Kidney epithelial cell (primary cell): ENCODE data around the gene OSGIN1. TPM values are rescaled to one million over a fixed set of nuclear protein-coding genes. Genes with fewer than 3 reads are reported as not detected.
"Not testable (repeated sequence)": the region's sequence is repeated elsewhere in the genome, so short reads cannot be mapped to it uniquely, and the experiment has no call there.

Experiments
- DNase-seq: peaks from one replicate; pipeline ENCODE4 v3.0.0-alpha.2; 2010; ENCODE audit warnings: low read depth
- H3K27me3 ChIP-seq: 2 replicates; pipeline ENCODE4 v1.6.0; 2011; ENCODE audit warnings: low read length; ENCODE audit not compliant: control insufficient read depth, insufficient read depth
- H3K36me3 ChIP-seq: 2 replicates; pipeline ENCODE4 v1.5.1; 2011; ENCODE audit warnings: low read length; ENCODE audit not compliant: control insufficient read depth, insufficient read depth
- H3K4me3 ChIP-seq: 2 replicates; pipeline ENCODE4 v1.5.1; 2011; ENCODE audit warnings: low read depth, mild to moderate bottlenecking, control low read depth, low read length
- CTCF ChIP-seq: IDR thresholded peaks from 2 replicates; pipeline ENCODE4 v1.5.1; 2011; ENCODE audit warnings: mild to moderate bottlenecking, moderate library complexity, low read length, control low read depth, inconsistent platforms; ENCODE audit not compliant: insufficient read depth, poor library complexity, severe bottlenecking
- total RNA-seq: library from RNA; depleted of rRNA; stranded (reverse); fragments of >200 nt; gene quantifications from 2 replicates; pipeline ENCODE4 v1.2.3, GENCODE V29; 2015

Gene OSGIN1
- total RNA-seq, 1 donor from 2014 or later, result 8.0 TPM

GRCh38 chr16:83937267-83937666, 15.8 kb upstream of the OSGIN1 start:
- no peak overlapping the region for H3K4me3 ChIP-seq
- H3K27me3 ChIP-seq, result peaks cover 12% of the 10 kb centered on the region
- DNase-seq, result no peak
- H3K36me3 ChIP-seq, result no peaks in the 10 kb centered on the region
- TF ChIP-seq CTCF, result no peak

- DNase-seq, result no peak
- peaks cover 6% of the 10 kb centered on the region for H3K27me3 ChIP-seq
- H3K36me3 ChIP-seq, result no peaks in the 10 kb centered on the region
- TF ChIP-seq CTCF, result no peak
- no peak overlapping the region for H3K4me3 ChIP-seq
These were observed 14.8 kb upstream of the OSGIN1 start for GRCh38 chr16:83937922-83938885.

- H3K36me3 ChIP-seq, result no peaks in the 10 kb centered on the region
- no peak overlapping the region for H3K4me3 ChIP-seq
- peaks cover 5% of the 10 kb centered on the region for H3K27me3 ChIP-seq
- no peak for TF ChIP-seq CTCF
- no peak for DNase-seq
These were observed 13.7 kb upstream of the OSGIN1 start for GRCh38 chr16:83939266-83939855.

GRCh38 chr16:83940119-83940518, 12.9 kb upstream of the OSGIN1 start:
- no peak for TF ChIP-seq CTCF
- H3K4me3 ChIP-seq, result no peak overlapping the region

GRCh38 chr16:83940630-83941378, 12.2 kb upstream of the OSGIN1 start:
- Histone ChIP-seq H3K27me3 (peaks cover 3% of the 10 kb centered on the region), H3K4me3 (no peak overlapping the region), H3K36me3 (no peaks in the 10 kb centered on the region)
- no peak for TF ChIP-seq CTCF
- no peak for DNase-seq

More at GRCh38 chr16:83940119-83940518, 12.9 kb upstream of the OSGIN1 start:
- H3K27me3 ChIP-seq, result peaks cover 3% of the 10 kb centered on the region
- no peaks in the 10 kb centered on the region for H3K36me3 ChIP-seq
- DNase-seq, result no peak

GRCh38 chr16:83941546-83941945, 11.5 kb upstream of the OSGIN1 start:
- not testable (repeated sequence) for H3K27me3 ChIP-seq, H3K36me3 ChIP-seq, H3K4me3 ChIP-seq, DNase-seq
